ENCODE results near the gene SPATA25. TPM values are rescaled to one million over a fixed set of nuclear protein-coding genes. Genes with fewer than 3 reads are reported as not detected.
A peak's percentile ranks its signal among the peaks of the same experiment; 100 is the strongest.
"Not testable (repeated sequence)": the region's sequence is repeated elsewhere in the genome, so short reads cannot be mapped to it uniquely, and the experiment has no call there.

The SPATA25 gene
- total and polyA plus RNA-seq, 4 experiments from 2014 or later = 0.38 to 4.7 (median 2.8) TPM; not detected in 1

DNA sequence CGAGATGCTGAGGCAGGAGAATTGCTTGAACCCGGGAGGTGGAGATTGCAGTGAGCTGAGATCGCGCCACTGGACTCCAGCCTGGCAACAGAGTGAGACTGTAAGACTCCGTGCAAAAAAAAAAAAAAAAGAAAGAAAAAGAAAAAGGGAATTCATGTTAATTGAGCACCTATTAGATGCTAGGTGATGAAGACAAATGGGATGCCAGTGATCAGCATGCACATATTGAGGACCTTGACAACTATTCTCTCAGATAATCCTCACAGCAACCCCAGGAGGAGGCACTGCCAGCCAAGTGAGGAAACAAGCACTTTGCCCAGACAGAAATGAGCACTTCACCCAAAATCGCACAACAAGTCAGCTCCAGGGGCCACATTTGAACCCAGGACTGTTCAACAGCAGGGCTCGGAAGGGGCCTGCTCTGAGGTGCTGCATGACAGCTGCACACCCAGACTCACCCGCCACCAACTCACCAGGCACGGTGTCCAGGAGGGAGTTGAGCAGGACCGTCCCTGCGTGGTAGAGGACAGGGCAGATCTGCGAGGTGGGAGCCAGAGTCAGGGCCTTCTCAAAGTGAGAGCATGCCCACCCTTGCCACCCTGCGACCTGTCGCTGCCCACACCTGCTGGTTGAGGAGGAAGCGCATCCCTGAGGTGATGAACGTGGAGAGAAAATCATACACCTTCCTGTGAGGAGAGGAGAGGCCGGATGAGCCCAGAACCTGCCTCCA, 20.0 kb upstream of the SPATA25 start:
- POLR2A ChIA-PET (ENCODE audit: partially characterized antibody) = interaction anchor here (0.7 to 0.9 kb wide), 2 partner anchors 15 to 26 kb away, joined by 3 read pairs; partner anchors contain the start of gene ZSWIM1
- peaks cover 7 to 18% (median 12%) of the 10 kb centered on the region in 4 donors for H3K4me1 Mint-ChIP-seq

DNA sequence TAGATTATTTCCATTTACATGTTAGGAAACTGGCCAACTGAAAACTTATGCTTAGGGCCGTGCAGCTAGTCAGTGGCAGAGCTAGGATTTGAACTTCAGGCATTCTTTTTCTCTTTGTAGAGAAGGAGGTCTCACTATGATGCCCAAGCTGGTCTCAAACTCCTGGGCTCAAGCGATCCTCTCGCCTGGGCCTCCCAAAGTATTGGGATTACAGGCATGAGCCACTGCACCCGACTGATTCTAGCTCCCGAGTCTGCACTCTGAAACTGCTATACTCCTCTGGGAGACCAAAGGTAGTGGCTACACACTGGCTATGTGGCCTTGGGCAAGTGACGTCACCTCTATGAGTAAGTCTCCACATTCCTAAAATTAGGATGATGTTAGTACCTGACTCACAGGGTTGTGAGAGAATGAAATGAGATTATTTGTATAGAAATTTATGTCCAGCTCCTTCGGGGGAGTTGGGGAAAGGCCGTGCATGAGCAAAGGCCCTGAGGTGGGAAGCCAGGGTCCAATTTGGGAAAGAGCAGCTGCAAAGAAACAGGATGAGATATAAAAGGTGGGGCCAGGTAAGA, 18.2 kb upstream of the SPATA25 start:
- Mint-ChIP-seq H3K36me3 (no peaks in the 10 kb centered on the region), H3K4me3 (peak overlapping the region in 1 of 8 donors; percentile 5), H3K4me1 (peaks cover 1 to 3% (median 1%) of the 10 kb centered on the region in 4 donors), H3K27ac (peak overlapping the region in 1 of 7 donors; percentile 65), H3K9me3 (no peaks in the 10 kb centered on the region), H3K27me3 (no peaks in the 10 kb centered on the region)
- Histone ChIP-seq H3K4me1 (ENCODE audit: insufficient read depth, low read length) (peaks cover under 1% of the 10 kb centered on the region), H3K36me3 (ENCODE audit: insufficient read depth, low read length) (no peaks in the 10 kb centered on the region), H3K27ac (ENCODE audit: low read depth, low read length) (no peak overlapping the region), H3K27me3 (ENCODE audit: insufficient read depth, low read length) (no peaks in the 10 kb centered on the region), H3K4me3 (ENCODE audit: low read length in 2 of 2) (no peak overlapping the region), H3K9me3 (ENCODE audit: control insufficient read depth in 1 of 2, low read length in 2 of 2) (no peaks in the 10 kb centered on the region)
- ChIA-PET CTCF (ENCODE audit: partially characterized antibody) (interaction anchor here (1.2 to 1.3 kb wide), 2 partner anchors 14 to 65 kb away, joined by 3 read pairs; no protein-coding TSS in a partner anchor), POLR2A (ENCODE audit: partially characterized antibody) (interaction anchor here (1.1 to 1.2 kb wide), 5 partner anchors 14 to 29 kb away, joined by 3 to 5 read pairs (median 3); partner anchors contain the start of genes CTSA, NEURL2, PCIF1 and ZSWIM1)
- no peak for DNase-seq
- intact Hi-C loops (cut with micrococcal nuclease) = no loop called here

More for the DNA sequence above, 20.0 kb upstream of the SPATA25 start:
- intact Hi-C loops (cut with micrococcal nuclease) = no loop called here
- Mint-ChIP-seq H3K36me3 (no peaks in the 10 kb centered on the region), H3K27ac (no peak overlapping the region), H3K9me3 (no peaks in the 10 kb centered on the region), H3K4me3 (no peak overlapping the region), H3K27me3 (peaks cover 0 to 2% of the 10 kb centered on the region in 2 donors)
- CTCF ChIA-PET (ENCODE audit: partially characterized antibody) = no interaction called here
- peaks cover 18% of the 10 kb centered on the region for H3K4me1 ChIP-seq (ENCODE audit: insufficient read depth, low read length)
- H3K36me3 ChIP-seq (ENCODE audit: insufficient read depth, low read length) = no peaks in the 10 kb centered on the region
- no peak overlapping the region for H3K27ac ChIP-seq (ENCODE audit: low read depth, low read length)
- H3K9me3 ChIP-seq (ENCODE audit: control insufficient read depth in 1 of 2, low read length in 2 of 2) = no peaks in the 10 kb centered on the region
- no peak overlapping the region for H3K4me3 ChIP-seq (ENCODE audit: low read length in 2 of 2)
- DNase-seq = no peak
- peaks cover 2% of the 10 kb centered on the region for H3K27me3 ChIP-seq (ENCODE audit: insufficient read depth, low read length)

DNA sequence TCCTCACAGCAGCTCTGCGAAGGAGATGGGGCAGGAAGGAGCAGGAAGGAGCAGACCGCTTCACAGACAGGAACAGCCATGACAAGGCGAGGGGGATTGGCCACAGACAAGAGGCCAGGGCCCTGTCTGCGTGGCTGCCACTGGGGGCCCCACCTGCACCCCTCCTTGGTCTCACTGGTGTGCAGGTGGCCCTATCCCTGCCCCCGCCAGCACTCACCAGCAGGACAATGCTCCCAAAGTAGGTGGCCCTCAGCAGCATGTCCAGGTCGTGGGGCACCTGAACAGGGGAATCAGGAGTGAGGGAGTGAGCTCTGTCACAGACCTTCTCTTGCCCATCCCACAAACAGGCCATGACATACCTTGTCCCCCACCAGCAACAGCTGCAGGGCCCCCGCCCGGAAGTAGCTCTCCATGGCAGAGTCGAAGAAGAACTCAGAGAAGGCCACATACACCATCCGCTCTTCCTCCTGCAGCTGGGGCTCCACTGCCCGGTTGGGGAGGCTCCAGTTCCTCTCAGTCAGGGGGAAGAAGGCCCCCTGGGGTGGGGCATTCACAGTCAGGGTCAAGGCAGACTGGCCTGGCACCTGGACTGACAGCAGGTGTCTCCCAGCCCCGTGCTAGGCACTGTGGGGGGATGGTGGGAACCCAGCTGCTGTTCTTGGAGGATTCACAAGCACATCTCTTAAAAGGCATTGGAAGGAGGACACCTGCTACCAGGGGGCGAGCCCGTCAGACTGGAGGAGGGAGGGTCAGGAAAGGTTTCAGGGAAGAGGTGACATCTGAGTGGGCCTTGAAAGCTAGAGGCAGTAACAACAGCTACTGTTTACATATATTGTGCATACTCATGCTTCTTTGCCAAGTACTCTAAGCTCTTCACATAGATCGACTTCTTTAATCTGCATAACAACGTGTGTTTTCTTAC, 17.4 kb upstream of the SPATA25 start:
- no peak overlapping the region for H3K27ac ChIP-seq (ENCODE audit: low read depth, low read length)
- H3K27me3 Mint-ChIP-seq = no peaks in the 10 kb centered on the region
- no peak overlapping the region for H3K4me3 Mint-ChIP-seq
- no peak overlapping the region for H3K4me3 ChIP-seq (ENCODE audit: low read length in 2 of 2)
- no peaks in the 10 kb centered on the region for H3K9me3 Mint-ChIP-seq
- CTCF ChIA-PET (ENCODE audit: partially characterized antibody) = interaction anchor here (1.2 to 1.3 kb wide), 2 partner anchors 13 to 66 kb away, joined by 3 read pairs; no protein-coding TSS in a partner anchor
- no peaks in the 10 kb centered on the region for H3K4me1 Mint-ChIP-seq
- no peaks in the 10 kb centered on the region for H3K36me3 Mint-ChIP-seq
- no peaks in the 10 kb centered on the region for H3K27me3 ChIP-seq (ENCODE audit: insufficient read depth, low read length)
- no peaks in the 10 kb centered on the region for H3K4me1 ChIP-seq (ENCODE audit: insufficient read depth, low read length)
- H3K27ac Mint-ChIP-seq = no peak overlapping the region
- POLR2A ChIA-PET (ENCODE audit: partially characterized antibody) = interaction anchor here (1.1 to 1.2 kb wide), 6 partner anchors 13 to 30 kb away, joined by 3 to 5 read pairs (median 3); partner anchors contain the start of genes CTSA, NEURL2, PCIF1 and ZSWIM1
- DNase-seq = no peak
- intact Hi-C loops (cut with micrococcal nuclease) = no loop called here
- H3K9me3 ChIP-seq (ENCODE audit: control insufficient read depth in 1 of 2, low read length in 2 of 2) = no peaks in the 10 kb centered on the region
- H3K36me3 ChIP-seq (ENCODE audit: insufficient read depth, low read length) = no peaks in the 10 kb centered on the region

DNA sequence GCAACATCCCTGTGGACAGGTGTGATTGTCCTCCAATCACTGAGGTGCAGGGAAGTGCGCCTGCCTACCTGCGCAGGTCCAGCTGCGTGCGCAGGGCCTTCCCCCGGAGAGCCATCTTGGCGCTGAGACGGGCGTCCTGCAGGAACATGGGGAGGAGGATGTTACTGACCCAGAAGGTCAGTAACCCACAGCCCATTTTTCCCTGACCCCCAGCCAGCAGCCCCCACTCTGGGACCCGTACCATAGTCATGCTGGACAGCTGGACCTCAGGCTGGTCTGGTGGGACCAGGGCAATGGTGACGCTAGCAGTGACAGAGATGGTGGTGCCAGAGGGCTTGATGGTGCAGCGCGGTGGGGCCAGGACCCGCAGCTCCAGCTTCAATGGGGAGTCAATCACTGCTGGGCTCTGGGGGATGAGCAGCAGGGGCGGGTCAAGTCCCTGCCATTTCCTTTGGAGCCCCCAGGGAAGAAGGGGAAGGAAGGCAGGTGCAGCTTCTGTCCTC, 14.8 kb upstream of the SPATA25 start:
- no peak overlapping the region for H3K27ac ChIP-seq (ENCODE audit: low read depth, low read length)
- no peaks in the 10 kb centered on the region for H3K4me1 ChIP-seq (ENCODE audit: insufficient read depth, low read length)
- no peaks in the 10 kb centered on the region for H3K9me3 Mint-ChIP-seq
- no peak overlapping the region for H3K4me3 ChIP-seq (ENCODE audit: low read length in 2 of 2)
- intact Hi-C loops (cut with micrococcal nuclease) = no loop called here
- peaks cover 4 to 15% of the 10 kb centered on the region in 2 donors for H3K36me3 Mint-ChIP-seq
- POLR2A ChIA-PET (ENCODE audit: partially characterized antibody) = interaction anchor here (0.7 to 1.9 kb wide), 4 partner anchors 10 to 32 kb away, joined by 3 to 6 read pairs (median 4); partner anchors contain the start of genes CTSA, NEURL2 and PCIF1
- H3K36me3 ChIP-seq (ENCODE audit: insufficient read depth, low read length) = peaks cover 9% of the 10 kb centered on the region
- peaks cover 0 to 2% (median under 1%) of the 10 kb centered on the region in 4 donors for H3K4me1 Mint-ChIP-seq
- CTCF ChIA-PET (ENCODE audit: partially characterized antibody) = no interaction called here
- DNase-seq = no peak
- no peaks in the 10 kb centered on the region for H3K9me3 ChIP-seq (ENCODE audit: control insufficient read depth in 1 of 2, low read length in 2 of 2)
- H3K27ac Mint-ChIP-seq = no peak overlapping the region
- no peaks in the 10 kb centered on the region for H3K27me3 Mint-ChIP-seq
- no peak overlapping the region for H3K4me3 Mint-ChIP-seq
- no peaks in the 10 kb centered on the region for H3K27me3 ChIP-seq (ENCODE audit: insufficient read depth, low read length)

DNA sequence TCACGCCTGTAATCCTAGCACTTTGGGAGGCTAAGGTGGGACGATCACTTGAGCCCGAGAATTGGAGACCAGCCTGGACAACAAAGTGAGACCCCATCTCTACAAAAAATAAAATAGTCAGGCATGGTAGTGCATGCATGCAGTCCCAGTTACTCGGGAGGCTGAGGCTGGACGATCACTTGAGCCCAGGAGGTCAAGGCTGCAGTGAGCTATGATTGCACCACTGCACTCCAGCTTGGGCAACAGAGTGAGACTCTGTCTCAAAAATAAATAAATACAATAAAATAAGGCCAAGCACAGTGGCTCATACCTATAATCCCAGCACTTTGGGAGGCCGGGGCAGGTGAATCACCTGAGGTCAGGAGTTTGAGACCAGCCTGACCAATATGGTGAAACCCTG, 13.9 kb upstream of the SPATA25 start:
- H3K4me3 Mint-ChIP-seq; H3K4me1 ChIP-seq (ENCODE audit: insufficient read depth, low read length); H3K27me3 ChIP-seq (ENCODE audit: insufficient read depth, low read length); H3K27me3 Mint-ChIP-seq; intact Hi-C loops (cut with micrococcal nuclease); H3K9me3 Mint-ChIP-seq; H3K27ac ChIP-seq (ENCODE audit: low read depth, low read length); H3K27ac Mint-ChIP-seq; H3K4me3 ChIP-seq (ENCODE audit: low read length in 2 of 2); CTCF ChIA-PET (ENCODE audit: partially characterized antibody); H3K9me3 ChIP-seq (ENCODE audit: control insufficient read depth in 1 of 2, low read length in 2 of 2); H3K4me1 Mint-ChIP-seq; H3K36me3 ChIP-seq (ENCODE audit: insufficient read depth, low read length); DNase-seq: not testable (repeated sequence)
- POLR2A ChIA-PET (ENCODE audit: partially characterized antibody) = interaction anchor here (1.1 to 1.9 kb wide), 3 partner anchors 9 to 33 kb away, joined by 4 to 6 read pairs (median 4); partner anchors contain the start of genes CTSA, NEURL2 and PCIF1
- H3K36me3 Mint-ChIP-seq = peaks cover 4 to 17% of the 10 kb centered on the region in 2 donors

DNA sequence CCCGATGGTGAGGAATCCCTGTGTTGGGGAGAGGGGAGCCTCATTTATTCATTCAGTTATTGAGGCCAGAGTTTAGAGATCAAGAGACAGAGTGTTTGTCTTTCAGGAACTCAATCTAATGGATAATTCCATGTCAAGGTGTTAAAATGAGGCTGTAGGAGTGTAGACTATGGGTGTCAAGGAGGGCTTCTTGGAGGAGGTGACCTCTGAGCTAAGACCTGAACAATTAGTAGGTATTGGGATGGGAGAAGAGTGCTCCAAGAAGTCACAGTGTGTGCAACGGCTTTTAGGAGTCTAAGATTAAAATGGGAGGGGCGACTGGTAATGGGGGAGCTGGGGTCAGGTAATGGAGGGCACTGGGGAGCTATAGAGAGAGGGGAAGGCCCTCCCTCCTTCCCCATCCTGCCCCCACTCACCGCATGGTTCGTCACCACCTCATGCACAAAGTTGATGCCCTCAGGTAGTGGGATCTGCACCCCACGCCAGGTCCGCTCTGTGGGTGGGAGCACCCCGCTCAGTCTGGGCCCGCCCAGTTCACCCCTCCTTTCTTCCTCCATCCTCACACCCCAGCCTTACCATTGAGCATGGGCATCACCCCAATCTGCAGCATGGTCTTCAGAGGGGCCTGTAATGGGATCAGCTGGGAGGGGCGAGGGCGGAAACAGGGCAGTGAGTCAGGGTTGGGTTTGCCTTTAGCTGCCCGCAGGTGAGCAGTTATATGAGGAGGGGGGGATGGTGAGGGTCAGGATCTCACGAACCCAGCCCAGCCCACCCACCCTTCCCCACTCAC, 11.8 kb upstream of the SPATA25 start:
- POLR2A ChIA-PET (ENCODE audit: partially characterized antibody) = interaction anchor here (1.9 kb wide), 1 partner anchor 18 kb away, joined by 7 read pairs; the partner anchor contains the start of gene ZSWIM1
- Histone ChIP-seq H3K27me3 (ENCODE audit: insufficient read depth, low read length) (no peaks in the 10 kb centered on the region), H3K27ac (ENCODE audit: low read depth, low read length) (no peak overlapping the region), H3K9me3 (ENCODE audit: control insufficient read depth in 1 of 2, low read length in 2 of 2) (no peaks in the 10 kb centered on the region), H3K4me3 (ENCODE audit: low read length in 2 of 2) (no peak overlapping the region), H3K4me1 (ENCODE audit: insufficient read depth, low read length) (peaks cover under 1% of the 10 kb centered on the region), H3K36me3 (ENCODE audit: insufficient read depth, low read length) (peaks cover 14% of the 10 kb centered on the region)
- H3K36me3 Mint-ChIP-seq = peaks cover 4 to 21% of the 10 kb centered on the region in 2 donors
- CTCF ChIA-PET (ENCODE audit: partially characterized antibody) = no interaction called here
- H3K9me3 Mint-ChIP-seq = no peaks in the 10 kb centered on the region
- DNase-seq = no peak
- H3K27me3 Mint-ChIP-seq = no peaks in the 10 kb centered on the region
- H3K4me1 Mint-ChIP-seq = peaks cover 2 to 4% (median 2%) of the 10 kb centered on the region in 4 donors
- H3K27ac Mint-ChIP-seq = no peak overlapping the region
- intact Hi-C loops (cut with micrococcal nuclease) = no loop called here
- H3K4me3 Mint-ChIP-seq = no peak overlapping the region
